ENCODE measurements around the gene CCDC43.
"Not testable (repeated sequence)": the region's sequence is repeated elsewhere in the genome, so short reads cannot be mapped to it uniquely, and the experiment has no call there.

CCDC43 gene

GRCh38 chr17:44655983-44656710, 33.4 kb downstream of the CCDC43 start, which contains the start of gene MEIOC:
TSS of gene MEIOC (plus strand) at chr17:44656468. CDS start at chr17:44656614, 146 bp downstream.
- FAIRE-seq = no peak
- DNase-seq (ENCODE audit: insufficient read length) = peak; percentile 27

DNA sequence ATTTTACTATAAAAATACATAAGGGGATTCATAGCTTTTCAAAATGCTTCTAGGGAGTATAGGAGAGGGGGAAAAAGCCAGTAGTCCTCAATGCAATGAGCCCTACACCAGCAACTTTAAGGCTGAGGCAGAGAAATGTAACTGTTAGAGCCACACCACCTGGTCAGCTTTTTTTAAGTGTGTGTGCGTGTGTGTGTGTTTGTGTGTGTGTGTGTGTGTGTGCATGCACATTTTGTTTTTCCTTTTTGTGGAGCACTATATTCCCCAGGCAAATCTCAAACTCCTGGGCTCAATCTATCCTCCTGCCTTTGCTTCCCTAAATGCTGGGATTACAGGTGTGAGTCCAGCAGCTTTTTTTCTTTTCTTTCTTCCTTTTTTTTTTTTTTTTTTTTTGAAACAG, 35.6 kb downstream of the CCDC43 start:
- FAIRE-seq = no peak
- TF ChIP-seq POLR2AphosphoS5 (IDR thresholded peaks at IDR 0.05; ENCODE audit: low read depth, low read length) (no peak), POLR2A (IDR thresholded peaks at IDR 0.05; ENCODE audit: low read depth, low read length) (no peak), TAF1 (IDR thresholded peaks at IDR 0.05; ENCODE audit: borderline replicate concordance, low read depth, low read length) (no peak)
- DNase-seq (ENCODE audit: insufficient read length) = no peak

More at GRCh38 chr17:44655983-44656710, 33.4 kb downstream of the CCDC43 start, which contains the start of gene MEIOC:
- no peak for TF ChIP-seq POLR2AphosphoS5 (IDR thresholded peaks at IDR 0.05; ENCODE audit: low read depth, low read length)
- no peak for TF ChIP-seq POLR2A (IDR thresholded peaks at IDR 0.05; ENCODE audit: low read depth, low read length)
- no peak for TF ChIP-seq TAF1 (IDR thresholded peaks at IDR 0.05; ENCODE audit: borderline replicate concordance, low read depth, low read length)

GRCh38 chr17:44653384-44653783, 36.2 kb downstream of the CCDC43 start:
- no peak for FAIRE-seq
- DNase-seq (ENCODE audit: insufficient read length) = no peak
- no peak for TF ChIP-seq POLR2A (IDR thresholded peaks at IDR 0.05; ENCODE audit: low read depth, low read length)
- TF ChIP-seq TAF1 (IDR thresholded peaks at IDR 0.05; ENCODE audit: borderline replicate concordance, low read depth, low read length) = no peak
- no peak for TF ChIP-seq POLR2AphosphoS5 (IDR thresholded peaks at IDR 0.05; ENCODE audit: low read depth, low read length)

DNA sequence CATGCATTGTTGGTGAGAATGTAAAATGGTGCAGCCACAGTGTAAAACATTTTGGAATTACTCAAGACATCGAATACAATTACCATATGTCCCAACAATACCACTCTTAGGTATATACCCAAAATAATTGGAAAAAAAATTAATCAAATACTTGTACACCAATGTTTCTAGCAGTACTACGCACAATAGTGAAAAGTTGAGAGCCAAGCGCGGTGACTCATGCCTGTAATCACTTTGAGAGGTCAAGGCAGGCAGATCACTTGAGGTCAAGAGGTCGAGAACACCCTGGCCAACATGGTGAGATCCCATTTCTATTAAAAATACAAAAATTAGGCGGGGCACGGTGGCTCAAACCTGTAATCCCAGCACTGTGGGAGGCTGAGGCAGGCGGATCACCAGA, 36.8 kb downstream of the CCDC43 start:
- no peak for FAIRE-seq
- DNase-seq (ENCODE audit: insufficient read length) = no peak
- TF ChIP-seq POLR2A (IDR thresholded peaks at IDR 0.05; ENCODE audit: low read depth, low read length) = no peak
- no peak for TF ChIP-seq TAF1 (IDR thresholded peaks at IDR 0.05; ENCODE audit: borderline replicate concordance, low read depth, low read length)
- TF ChIP-seq POLR2AphosphoS5 (IDR thresholded peaks at IDR 0.05; ENCODE audit: low read depth, low read length) = no peak

- DNase-seq (ENCODE audit: insufficient read length) (no peak), FAIRE-seq (no peak)
Measured at GRCh38 chr17:44651228-44651627, 38.3 kb downstream of the CCDC43 start.

DNA sequence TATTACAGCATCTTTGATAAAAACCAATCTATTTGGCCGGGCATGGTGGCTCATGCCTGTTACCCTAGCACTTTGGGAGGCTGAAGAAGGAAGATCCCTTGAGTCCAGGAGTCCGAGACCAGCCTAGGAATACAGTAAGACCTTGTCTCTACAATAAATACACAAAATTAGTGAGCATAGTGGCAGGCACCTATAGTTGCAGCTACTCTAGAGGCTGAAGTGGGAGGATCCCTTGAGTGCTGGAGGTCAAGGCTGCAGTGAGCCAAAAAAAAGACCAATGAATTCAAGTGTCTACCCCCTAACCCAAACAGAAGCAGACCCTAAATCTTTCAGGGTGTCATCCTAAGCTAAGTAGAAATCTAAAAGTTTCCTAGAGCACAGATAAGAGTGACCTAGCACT, 40.6 kb downstream of the CCDC43 start:
- DNase-seq (ENCODE audit: insufficient read length) (no peak), FAIRE-seq (no peak)
- no peak for TF ChIP-seq POLR2A (IDR thresholded peaks at IDR 0.05; ENCODE audit: low read depth, low read length)
- no peak for TF ChIP-seq POLR2AphosphoS5 (IDR thresholded peaks at IDR 0.05; ENCODE audit: low read depth, low read length)
- no peak for TF ChIP-seq TAF1 (IDR thresholded peaks at IDR 0.05; ENCODE audit: borderline replicate concordance, low read depth, low read length)

More at GRCh38 chr17:44651228-44651627, 38.3 kb downstream of the CCDC43 start:
- TF ChIP-seq POLR2AphosphoS5 (IDR thresholded peaks at IDR 0.05; ENCODE audit: low read depth, low read length) (no peak), POLR2A (IDR thresholded peaks at IDR 0.05; ENCODE audit: low read depth, low read length) (no peak), TAF1 (IDR thresholded peaks at IDR 0.05; ENCODE audit: borderline replicate concordance, low read depth, low read length) (no peak)

- TF ChIP-seq POLR2AphosphoS5 (IDR thresholded peaks at IDR 0.05; ENCODE audit: low read depth, low read length) = no peak
- no peak for FAIRE-seq
Measured at GRCh38 chr17:44647736-44648135, 41.8 kb downstream of the CCDC43 start.

GRCh38 chr17:44646280-44646679, 43.3 kb downstream of the CCDC43 start:
- FAIRE-seq (no peak), DNase-seq (ENCODE audit: insufficient read length) (no peak)
- TF ChIP-seq TAF1 (IDR thresholded peaks at IDR 0.05; ENCODE audit: borderline replicate concordance, low read depth, low read length) (no peak), POLR2A (IDR thresholded peaks at IDR 0.05; ENCODE audit: low read depth, low read length) (no peak), POLR2AphosphoS5 (IDR thresholded peaks at IDR 0.05; ENCODE audit: low read depth, low read length) (no peak)

More at GRCh38 chr17:44647736-44648135, 41.8 kb downstream of the CCDC43 start:
- no peak for DNase-seq (ENCODE audit: insufficient read length)

- no peak for TF ChIP-seq POLR2A (IDR thresholded peaks at IDR 0.05; ENCODE audit: low read depth, low read length)
- no peak for TF ChIP-seq TAF1 (IDR thresholded peaks at IDR 0.05; ENCODE audit: borderline replicate concordance, low read depth, low read length)
- no peak for TF ChIP-seq POLR2AphosphoS5 (IDR thresholded peaks at IDR 0.05; ENCODE audit: low read depth, low read length)
- no peak for DNase-seq (ENCODE audit: insufficient read length)
- no peak for FAIRE-seq
Measured at GRCh38 chr17:44645341-44645740, 44.2 kb downstream of the CCDC43 start.

DNA sequence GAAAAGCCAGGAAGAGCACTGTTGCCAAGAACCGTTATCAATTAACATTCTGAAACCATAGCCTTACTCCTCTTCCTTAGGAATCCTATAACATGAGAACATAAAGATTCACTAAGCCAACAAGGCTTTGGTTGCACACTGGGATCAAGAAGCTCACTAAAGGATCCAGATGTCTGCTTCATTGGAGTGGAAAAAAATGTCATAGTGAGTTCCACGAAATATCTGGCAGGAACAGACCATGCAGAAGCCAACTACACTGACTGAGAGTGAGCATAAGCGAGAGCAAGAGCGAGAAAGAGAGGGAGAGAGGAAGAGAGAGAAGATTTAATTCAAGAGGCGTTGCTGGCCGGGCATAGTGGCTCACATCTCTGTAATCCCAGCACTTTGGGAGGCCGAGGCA, 46.7 kb downstream of the CCDC43 start:
- TF ChIP-seq POLR2A (IDR thresholded peaks at IDR 0.05; ENCODE audit: low read depth, low read length) (no peak), TAF1 (IDR thresholded peaks at IDR 0.05; ENCODE audit: borderline replicate concordance, low read depth, low read length) (no peak), POLR2AphosphoS5 (IDR thresholded peaks at IDR 0.05; ENCODE audit: low read depth, low read length) (no peak)
- no peak for DNase-seq (ENCODE audit: insufficient read length)
- FAIRE-seq = no peak

- FAIRE-seq (no peak), DNase-seq (ENCODE audit: insufficient read length) (no peak)
- TF ChIP-seq TAF1 (IDR thresholded peaks at IDR 0.05; ENCODE audit: borderline replicate concordance, low read depth, low read length) = no peak
- TF ChIP-seq POLR2AphosphoS5 (IDR thresholded peaks at IDR 0.05; ENCODE audit: low read depth, low read length) = no peak
- no peak for TF ChIP-seq POLR2A (IDR thresholded peaks at IDR 0.05; ENCODE audit: low read depth, low read length)
Measured at GRCh38 chr17:44637066-44637465, 52.5 kb downstream of the CCDC43 start.

DNA sequence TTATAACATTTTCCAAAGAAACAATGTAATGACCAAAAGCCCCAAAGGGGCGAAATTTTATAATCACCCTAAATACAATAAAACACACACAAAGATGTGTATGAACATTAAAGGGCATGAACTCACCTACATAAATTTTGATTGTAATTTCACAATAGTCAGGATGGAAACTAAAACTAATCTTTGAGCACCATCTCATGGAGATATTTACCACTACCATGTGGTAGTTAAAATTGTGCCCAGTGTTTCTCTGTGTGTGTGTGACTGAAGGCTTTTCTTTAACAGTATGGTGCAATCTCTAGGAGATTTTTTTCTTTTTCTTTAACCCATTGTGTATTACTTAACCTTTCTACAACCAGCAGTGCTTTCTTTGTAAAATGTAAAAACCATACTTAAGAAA, 53.0 kb downstream of the CCDC43 start:
- no peak for TF ChIP-seq TAF1 (IDR thresholded peaks at IDR 0.05; ENCODE audit: borderline replicate concordance, low read depth, low read length)
- no peak for TF ChIP-seq POLR2A (IDR thresholded peaks at IDR 0.05; ENCODE audit: low read depth, low read length)
- no peak for TF ChIP-seq POLR2AphosphoS5 (IDR thresholded peaks at IDR 0.05; ENCODE audit: low read depth, low read length)
- FAIRE-seq = no peak
- no peak for DNase-seq (ENCODE audit: insufficient read length)

DNA sequence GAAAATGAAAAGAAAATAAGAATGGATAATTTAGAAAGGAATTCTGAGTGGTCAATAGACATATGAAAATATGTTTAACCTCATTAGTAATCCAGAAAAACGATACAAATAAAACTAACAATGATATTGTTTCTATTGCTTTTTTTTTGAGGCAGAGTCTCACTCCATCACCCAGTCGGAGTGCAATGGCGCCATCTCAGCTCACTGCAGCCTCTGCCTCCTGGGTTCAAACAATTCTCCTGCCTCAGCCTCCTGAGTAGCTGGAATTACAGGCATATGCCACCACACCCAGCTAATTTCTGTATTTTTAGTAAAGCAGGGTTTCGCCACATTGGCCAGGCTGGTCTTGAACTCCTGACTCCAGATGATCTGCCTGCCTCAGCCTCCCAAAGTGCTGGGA, 55.2 kb downstream of the CCDC43 start:
- not testable (repeated sequence) for FAIRE-seq

More for the DNA sequence above, 55.2 kb downstream of the CCDC43 start:
- not testable (repeated sequence) for DNase-seq (ENCODE audit: insufficient read length)
